CD4-positive, alpha-beta T cell treated with Interleukin-6 at 100 ng/mL for 8 hours (primary cell): ENCODE data around the gene CHRNA4.

ENCODE experiments used
- DNase-seq: peaks from one replicate; pipeline ENCODE4 v3.0.0-alpha.2; 2020; ENCODE audit warnings: mixed read lengths, low spot score

The CHRNA4 gene

DNA sequence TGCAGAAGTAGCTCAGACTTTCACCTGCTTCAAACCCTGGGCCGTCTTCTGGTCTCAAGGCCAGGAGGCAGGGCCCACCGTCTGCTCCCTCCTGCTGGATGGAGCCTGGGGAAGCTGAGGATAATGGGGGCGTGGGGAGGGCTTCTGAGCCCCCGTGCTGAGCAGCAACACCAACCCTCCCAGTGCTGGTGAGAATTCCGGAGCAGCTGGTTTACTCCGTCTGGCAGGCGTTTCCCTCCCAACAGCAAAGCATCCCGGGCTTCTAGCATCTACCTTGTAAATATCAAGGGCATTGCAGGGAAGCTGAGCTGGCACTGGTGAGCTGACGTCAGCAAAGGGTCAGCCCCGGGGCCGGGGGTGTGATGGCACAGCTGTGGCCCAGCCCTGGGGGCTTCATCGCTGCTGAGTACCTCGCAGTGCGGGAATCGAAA, 16.8 kb upstream of the CHRNA4 start:
- no peak for DNase-seq

DNA sequence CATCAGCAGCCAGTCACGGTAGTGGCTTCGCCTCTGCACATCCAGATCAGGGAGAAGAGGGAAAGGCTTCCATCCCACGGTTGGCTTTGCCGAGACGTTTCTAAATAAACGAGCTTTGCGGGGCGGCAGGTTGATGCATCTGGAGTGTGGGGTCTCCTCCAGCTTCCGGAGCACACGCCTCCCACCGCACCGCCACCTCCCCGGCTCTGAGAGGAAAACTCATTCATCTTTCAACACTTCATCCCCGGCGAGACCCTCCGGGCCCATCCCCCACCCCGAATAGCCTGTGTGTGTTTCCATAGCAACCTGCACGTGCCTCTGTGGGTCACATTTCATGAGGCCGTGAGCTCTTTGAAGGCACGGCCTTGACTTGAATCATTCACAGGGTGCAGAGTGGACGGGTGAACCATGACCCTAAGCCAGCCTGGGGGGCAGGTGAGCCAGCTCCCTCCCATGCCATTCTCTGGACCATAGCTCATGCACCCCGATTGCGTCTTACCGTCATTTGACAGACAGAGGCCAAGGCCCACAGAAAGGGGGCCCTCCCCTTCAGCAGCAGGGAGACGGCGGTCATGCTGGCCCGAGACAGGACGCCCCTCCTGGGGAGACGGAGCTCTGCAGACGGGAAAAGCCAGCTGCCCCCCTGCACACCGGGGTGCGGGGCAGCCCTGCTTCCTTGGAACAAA, 16.2 kb upstream of the CHRNA4 start:
- no peak for DNase-seq

DNA sequence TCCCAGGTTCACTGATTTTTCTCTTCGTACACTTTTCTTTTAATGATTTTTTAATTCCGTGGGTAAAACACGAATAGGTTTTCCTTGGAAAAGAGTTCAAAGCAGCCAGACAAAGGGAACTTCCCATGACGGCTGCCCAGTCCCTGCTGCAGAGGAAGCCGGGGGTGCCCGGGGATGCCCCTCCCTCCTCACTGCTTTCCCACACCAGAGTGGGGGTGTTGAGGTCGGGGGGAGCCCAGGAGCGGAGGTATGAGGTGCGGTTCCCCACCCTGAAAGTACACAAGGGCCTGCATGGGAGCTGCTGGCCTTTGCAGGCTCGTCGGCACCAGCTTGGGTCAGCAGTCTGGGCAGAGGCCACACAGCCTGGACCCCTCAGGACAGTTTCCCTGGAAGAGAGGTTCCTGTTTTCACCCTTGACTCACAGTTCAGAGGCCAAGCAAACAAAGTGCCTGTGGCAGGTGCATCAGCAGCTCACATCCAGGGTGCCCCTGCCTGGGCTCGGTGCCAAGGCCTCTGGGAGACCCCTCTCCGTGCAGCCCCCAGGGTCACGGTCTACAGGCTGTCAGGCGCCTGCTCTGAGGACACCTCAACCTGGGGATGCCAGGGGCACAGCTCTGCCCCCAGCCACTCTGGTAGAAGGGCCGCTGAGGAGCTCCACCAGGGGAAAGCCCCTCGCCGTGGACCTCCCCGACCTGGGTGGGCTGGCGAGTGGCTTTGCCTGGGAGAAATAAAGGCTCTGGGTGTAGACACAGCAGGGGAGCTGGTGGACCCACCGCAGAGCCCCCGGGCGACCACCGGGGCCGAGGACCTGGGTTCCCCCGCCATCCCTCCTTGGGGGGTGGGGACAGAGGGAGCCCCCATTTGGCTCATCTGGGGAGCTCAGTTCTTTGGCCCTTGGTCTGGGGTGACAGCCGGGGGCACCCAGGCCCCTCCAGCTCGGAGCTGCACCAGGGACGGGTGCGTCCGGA, 15.4 kb upstream of the CHRNA4 start:
- no peak for DNase-seq

DNA sequence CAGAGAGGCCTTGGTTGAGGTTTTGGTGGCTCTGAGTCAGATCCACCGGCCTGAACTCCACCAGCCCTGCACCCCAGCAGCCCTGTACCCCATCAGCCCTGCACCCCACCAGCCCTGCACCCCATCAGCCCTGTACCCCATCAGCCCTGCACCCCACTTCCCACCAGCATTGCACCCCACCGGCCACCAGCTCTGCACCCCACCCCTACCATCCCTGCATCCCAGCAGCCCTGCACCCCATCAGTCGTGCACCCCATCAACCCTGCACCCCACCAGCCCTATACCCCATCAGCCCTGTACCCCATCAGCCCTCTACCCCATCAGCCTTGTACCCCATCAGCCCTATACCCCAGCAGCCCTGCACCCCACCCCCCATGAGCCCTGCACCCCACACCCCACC, 14.3 kb upstream of the CHRNA4 start:
- DNase-seq, result no peak

DNA sequence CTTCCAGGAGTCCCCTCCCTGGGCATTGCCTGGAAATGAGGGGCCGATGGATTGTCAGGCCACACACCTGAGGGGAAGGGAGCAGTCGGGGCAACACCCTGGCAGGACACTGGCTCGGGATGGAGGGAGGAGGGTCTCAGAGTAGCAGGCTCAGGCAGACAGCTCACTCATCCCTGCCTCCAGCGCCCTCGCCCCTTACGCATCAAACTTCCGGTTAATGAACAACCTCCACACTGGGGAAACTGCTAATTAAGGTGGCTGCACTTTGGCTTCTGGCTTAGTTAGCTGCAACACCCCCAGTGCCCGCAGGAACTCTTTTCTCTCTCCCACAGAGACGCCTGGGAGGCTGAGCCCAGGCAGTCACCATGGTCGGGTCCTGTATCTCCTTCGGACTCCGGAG, 13.4 kb upstream of the CHRNA4 start:
- DNase-seq, result no peak

DNA sequence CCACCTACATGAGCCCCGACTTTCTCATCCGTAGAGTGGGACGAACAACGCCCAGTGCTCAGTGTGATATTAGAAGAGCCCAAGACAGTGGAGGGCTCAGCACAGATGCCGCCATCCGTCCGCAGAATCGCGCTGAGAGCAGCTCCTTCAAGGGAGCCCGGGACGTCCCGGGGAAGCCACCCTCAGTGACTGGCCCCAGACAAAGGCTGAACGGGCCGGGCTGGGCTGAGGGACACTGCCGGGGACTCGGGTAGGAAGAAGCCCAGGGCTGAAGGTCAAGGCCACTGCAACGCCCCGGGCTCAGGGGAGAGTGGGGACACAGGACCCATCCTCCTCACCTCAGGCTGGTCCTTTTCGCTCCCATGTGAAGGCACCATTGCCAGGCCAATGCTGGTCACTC, 12.8 kb upstream of the CHRNA4 start:
- DNase-seq, result no peak

DNA sequence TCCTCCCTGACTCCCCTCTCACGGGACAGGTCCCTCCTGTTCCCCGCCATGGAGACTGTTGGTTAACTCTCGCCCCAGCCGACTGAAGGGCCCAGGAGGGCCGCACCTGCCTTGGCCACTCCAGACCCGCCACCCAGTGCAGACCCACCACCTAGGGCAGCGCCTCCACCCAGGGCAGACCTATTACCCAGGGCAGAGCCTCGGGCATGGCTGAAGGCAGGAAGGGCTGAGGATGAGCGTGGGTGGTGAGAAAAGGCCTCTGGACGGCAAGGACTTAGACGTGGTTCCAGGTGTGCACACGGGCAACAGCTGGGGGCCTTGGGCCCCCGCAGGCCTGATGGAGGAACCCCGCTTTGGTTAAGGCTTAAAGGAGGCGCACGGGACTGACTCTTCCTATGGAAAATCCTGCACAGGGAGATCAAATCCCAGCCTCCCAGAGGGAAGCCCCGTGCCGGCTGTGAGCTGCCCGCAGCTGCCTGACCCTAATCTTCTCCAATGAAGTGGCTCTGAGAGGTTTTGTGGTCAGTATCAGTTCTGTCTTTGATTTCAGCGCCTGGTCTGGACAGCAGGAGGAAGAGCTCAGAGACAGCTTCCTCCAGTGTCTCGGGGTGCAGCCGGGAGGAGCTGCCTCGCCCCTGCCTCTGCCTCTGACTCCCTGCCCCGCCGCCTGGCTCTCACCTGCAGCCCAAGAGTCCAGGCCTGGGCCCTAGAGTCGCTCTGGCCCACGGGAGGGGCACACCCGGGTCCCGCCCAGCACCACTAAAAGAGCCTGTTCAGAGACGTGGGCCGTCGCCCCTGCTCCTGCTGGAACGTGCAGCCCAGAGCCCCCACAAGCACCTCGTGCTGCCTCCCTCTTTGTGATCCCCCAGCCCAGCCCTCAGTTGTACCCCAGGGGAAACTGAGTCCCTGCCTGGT, 12.1 kb upstream of the CHRNA4 start:
- DNase-seq, result no peak

DNA sequence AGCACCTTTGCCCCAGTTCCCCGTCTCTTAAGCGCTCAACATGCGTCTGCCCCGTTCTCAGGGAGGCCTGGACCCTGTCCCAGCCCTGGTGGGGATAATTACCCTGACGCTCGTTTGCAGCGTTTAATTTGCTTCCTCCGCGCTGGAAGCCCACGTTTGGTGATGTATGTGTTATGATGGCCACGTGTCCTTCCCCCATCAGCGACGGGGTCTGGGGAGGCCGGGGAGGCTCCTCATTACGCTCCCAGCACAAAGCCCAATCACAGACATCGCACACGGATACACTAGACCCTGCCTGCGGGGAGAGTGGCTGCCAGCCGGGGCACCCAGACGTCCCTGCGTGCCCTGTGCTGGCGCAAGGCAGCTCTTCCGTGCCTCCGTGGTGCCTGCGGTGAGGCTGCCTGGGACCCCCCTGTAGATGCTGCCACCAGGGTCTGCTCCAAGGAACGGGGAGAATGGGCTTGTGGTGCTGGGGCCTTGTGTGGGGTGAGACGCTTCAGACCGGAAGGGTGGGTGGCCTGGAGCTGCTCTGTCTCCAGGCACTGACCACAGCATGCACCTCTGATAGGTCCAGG, 10.2 kb upstream of the CHRNA4 start:
- DNase-seq, result no peak

DNA sequence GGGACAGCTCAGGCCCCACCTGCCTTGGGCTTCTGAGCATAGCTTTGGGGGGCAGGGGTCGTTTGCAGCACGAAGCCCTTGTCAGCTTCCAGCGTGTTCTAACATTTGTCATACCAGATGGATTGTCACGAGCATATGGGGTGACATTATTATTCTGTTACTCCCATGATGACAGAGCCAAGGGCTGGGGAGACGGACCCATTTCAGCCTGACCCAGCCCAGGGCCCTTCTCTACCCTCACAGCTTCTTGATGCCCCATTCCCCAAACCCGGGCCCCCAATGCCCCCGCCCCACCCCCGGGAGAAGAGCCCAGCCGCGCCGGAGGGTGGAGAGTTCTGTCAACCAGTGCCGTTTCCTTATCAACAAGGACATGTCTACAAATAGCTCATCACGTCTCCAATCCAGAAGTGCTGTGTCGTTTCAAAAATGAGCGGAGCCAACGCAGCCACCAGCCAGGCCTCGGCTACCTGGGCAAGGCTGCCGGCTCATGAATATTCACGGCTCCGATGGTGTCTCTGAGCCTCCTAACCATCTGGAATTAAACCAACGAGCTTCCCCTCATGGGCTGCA, 9.6 kb upstream of the CHRNA4 start:
- DNase-seq, result no peak

DNA sequence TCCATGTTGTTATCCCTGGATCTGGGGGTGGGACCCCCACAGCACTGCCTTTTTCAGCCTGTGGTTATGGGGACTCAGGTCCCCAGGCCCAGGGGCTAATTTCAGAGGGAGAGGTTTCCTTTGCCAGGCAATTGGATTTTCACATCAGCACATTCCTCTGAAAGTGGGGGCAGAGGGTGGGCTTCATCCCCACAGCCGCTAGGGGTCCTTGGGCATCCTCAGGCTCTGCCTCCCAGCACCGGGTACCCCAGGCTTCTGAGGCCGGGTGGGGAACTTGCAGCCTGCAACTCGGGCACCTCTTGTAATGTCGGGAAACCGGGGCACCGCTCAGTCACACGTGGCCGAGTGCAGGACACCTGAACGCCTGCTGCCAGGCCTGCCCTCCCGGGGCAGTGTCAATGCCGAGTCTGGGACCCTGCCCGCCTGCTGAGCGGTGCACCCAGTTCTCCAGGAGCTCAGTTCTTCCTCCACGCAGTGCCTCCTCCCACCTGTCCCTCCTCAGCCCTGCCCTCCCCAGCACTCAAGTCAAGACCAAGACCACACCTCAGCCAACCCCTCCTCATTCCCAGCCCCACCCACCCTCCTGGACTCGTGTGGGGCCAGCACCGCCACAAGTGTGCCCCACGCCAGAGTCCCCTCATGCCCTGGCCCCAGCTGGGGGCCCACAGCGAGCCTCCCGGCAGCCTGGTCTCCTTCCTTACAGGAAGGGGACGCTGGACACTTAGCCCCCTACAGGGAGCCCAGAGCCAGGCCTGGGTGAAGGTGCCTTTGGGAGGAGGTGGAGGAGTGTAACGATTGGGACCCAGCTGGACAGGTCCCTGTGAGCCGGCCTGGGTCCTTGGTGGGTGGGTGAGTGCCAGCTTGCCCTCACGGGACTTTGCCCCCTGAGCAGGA, 8.8 kb upstream of the CHRNA4 start:
- DNase-seq, result no peak

DNA sequence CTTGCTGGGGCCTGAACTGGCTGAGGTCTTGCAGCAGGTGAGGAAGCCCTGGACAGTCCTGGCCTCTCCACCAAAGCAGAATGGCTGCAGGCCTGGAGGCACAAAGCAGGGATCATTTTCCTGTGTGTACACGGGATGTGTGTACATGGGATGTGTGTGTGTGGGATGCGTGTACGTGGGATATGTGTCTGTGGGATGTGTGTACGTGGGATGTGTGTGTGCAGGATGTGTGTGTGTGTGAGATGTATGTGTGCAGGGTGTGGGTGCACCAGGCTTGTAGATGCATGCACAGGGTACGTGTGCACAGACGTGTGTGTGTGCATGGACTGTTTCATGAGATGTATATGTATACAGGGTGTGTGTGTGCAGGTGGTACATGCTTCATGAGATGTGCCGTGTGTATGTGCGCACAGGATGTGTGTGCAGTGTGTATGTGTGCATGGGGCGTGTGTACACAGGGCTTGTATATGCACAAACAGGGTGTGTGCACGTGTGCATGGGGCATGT, 7.9 kb upstream of the CHRNA4 start:
- no peak for DNase-seq

DNA sequence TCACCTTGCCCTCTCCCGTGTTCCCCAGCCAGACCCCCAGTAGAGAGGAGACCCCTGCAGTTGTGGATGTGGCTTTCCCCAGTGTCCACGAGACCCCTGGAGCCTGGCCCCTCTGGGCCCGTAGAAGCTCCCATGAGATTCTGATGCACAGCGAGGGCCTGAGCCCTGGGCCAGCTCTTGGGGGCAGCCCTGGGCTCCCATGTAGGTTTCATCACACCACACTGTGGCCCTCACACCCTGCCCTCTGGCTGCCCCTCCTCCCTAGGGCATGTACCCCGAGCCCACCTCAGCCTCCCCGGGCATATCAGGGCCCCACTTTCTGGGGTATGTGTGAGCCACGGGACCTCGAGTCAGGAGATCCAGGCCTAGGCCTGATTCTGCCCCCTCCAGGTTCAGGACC, 7.0 kb upstream of the CHRNA4 start:
- DNase-seq, result no peak

DNA sequence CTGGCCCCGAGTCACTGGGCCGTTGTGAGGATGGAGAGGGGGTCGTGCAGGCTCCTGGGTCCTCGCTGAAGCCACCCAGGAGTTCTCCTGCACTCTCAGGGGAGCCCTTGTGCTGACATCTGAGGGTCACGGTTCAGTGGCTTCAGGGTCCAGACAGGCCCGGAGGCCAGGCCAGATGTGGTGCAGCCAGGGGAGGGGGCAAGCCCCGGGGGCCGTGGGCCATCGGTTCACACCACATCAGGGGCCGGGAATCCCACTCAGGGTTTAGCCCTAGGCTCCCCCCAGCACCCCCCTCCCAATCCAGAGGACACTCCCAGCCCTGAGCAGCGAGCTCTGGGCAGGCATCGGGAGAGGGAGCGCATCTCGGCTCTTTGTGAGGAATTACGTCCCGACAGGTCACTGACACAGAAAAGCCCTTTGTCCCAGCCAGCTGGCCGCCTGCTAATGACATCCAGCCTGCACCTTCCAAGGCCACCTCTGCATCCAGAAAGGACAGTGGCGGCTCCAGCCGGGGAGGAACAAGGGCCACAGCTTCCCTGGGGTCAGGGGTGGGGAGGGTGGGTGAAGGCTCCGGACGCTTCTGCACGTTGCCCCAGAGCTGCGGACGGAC, 6.4 kb upstream of the CHRNA4 start:
- DNase-seq, result no peak

DNA sequence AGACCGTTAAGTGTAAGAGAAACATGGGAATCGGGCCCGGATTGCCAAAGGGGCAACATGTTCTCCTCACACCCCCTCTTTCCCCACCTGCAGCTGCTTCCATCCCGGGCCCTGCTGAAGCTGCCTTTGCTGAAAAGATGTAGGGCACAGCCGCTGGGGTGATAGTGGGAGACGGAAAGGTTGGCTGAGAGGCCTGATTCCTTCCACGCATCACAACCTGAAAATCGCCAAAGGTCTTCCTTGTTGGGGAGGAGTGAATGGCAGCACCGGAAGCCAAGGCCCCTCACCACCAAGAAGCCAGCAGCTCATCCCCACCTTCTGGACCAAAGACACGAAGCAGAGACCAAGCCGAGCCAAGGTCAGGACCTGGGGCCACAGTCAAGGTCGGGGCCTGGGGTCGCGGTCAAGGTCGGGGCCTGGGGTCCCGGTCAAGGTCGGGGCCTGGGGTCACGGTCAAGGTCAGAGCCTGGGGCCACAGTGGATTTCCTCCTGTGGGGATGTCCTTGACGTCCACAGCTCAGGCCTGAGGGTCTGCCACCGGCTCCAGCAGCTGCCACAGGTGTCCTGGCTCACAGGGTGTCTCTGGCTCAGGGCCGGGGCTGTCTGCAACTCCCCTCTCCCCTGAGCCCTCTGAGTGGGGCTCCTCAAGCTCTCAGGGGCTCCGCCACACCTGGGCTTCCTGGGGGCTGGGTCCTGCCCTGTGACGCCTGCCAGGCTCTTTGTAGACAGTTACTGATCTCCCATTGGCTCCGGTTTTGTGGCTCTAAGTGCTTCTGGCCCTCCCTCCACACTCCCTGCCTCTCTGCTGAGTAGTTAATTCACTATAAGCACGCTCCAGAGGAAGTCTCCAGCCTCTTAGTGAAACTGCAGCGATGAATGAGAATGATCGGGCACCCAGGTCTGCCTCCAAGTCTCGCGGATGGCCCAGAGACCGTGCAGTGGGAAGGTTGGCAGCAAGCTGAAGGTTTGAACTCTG, 5.5 kb upstream of the CHRNA4 start:
- no peak for DNase-seq

DNA sequence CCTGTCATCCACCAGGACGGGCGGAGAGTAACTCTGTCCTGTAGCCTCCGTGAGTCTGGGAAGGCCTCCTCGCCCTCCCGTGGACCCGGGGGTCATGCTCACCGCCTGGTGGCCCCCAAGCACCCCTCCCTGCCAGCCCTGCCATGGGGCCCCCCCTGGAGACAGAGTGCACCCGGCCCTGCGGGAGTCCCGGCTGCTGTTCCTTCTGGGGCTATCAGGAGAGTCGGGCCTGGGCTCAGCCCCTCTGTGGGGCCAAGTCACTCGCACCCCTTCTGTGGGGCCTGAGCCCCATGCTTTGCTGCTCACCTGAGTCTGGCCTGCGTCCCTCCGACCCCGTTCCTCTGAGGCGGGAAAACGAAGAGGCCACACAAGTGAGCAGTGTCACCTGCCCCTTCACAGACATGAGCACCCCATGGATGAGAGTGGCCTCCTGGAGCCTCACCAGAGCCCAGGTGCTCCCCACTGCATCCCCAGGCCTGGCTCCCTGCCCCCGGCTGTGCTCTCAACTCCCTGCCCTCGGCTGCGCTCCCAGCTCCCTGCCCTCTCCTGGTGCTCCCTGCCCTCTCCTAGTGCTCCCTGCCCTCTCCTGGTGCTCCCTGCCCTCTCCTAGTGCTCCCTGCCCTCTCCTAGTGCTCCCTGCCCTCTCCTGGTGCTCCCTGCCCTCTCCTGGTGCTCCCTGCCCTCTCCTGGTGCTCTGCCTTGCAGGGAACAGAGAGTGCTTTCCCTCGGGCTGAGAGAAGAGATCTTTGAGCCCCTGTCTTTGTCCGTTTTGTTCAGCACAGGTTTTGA, 4.6 kb upstream of the CHRNA4 start:
- no peak for DNase-seq

DNA sequence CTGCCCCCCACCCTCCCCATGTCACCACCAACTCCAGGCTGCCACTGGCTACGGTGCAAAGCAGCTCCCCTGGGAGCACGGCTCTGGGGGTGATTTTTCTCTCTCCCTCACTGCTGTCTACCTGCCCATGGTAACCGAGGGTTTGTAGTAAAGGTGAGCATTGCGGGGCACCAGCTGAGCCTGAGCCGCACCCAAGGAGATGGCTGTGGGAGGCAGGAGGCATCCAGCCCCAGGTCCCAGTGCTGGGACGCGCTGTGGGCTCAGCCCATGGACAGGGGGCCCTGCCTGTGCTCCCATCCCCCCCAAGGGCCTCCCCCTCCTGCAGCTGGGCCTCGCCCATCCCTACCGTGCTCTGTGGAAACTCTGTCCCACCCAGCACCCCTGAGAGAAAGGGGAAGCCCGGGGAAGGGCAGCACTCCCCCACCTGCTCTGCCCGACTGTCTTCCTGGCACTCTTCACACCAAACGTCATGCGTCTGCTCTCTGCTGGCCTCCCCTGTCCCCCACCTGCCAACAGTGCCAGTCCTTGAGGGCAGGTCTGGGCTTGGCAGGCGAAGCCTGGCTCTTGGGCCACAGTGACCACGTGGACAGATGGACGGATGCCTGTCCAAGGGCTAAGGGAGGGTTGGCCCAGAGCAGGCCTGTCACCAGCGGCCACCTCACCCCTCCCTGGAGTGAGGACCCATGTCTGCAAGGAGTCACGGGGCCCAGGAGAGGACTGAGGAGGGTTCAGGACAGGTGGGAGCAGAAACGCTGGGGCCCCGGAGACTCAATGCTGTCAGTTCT, 3.8 kb upstream of the CHRNA4 start:
- no peak for DNase-seq

DNA sequence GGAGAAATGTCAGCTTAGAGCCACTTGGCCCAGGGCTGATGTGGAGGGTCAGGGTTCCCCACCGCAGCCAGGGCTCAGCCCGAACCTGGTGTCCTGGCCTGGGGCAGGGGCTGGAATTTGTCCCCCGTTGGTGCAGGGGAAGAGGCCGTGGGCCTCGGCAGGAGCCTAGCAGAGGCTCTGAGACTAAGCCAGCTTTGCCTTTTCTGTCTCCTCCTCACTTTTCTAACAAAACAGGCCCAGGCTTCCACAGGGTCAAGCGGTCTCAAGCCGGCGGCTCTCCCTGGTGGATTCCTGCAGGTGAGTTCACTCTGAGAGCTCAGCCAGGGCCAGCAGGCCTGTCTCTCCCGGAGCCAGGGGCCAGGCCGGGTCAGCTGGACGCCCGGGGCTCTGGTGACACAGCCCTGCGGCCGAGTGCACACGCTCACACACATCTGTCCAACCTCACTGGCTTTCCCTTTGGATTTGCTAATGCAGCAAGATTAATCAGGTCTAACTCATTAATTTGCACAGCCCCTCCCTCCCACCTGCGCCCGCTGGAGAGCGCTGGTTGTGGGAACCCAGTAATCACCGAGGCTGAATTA, 2.9 kb upstream of the CHRNA4 start:
- DNase-seq, result no peak
